Adrenal gland (tissue), 19 donors: ENCODE results near the gene KCNK5. TPM values are rescaled to one million over a fixed set of nuclear protein-coding genes. Genes with fewer than 3 reads are reported as not detected.

Experiments
- DNase-seq, 7 donors: peaks; one replicate each; pipeline ENCODE4 v3.0.0-alpha.2; 2019 to 2020
- H3K27ac ChIP-seq, 5 donors: fragments of 200-600 bp; sonication (generic) in 4 of 5; 1 replicate in 3 of 5; 2 replicates in 2 of 5; pipeline versions ENCODE4 v1.5.1 to v1.8.0; 2016 to 2020; ENCODE audit warnings: mild to moderate bottlenecking in 1 of 5
- H3K27me3 ChIP-seq: fragments of 200-600 bp; 2 replicates; pipeline ENCODE4 v1.8.0; 2021
- H3K36me3 ChIP-seq, 2 donors: fragments of 200-600 bp; replicated peaks in 1 of 2; 1 replicate in 1 of 2; 2 replicates in 1 of 2; pipeline versions ENCODE4 v1.5.1 to v1.8.0; 2018 to 2022
- H3K4me1 ChIP-seq, 2 donors: fragments of 200-600 bp; replicated peaks in 1 of 2; 1 replicate in 1 of 2; 2 replicates in 1 of 2; pipeline versions ENCODE4 v1.5.1 to v1.8.0; 2018 to 2021
- H3K4me3 ChIP-seq, 4 donors: fragments of 200-600 bp; sonication (generic) in 3 of 4; one replicate each; pipeline ENCODE4 v1.5.1; 2016 to 2018
- H3K9me3 ChIP-seq, 3 donors: fragments of 200-600 bp; sonication (generic) in 1 of 3; replicated peaks in 1 of 3; 1 replicate in 2 of 3; 2 replicates in 1 of 3; pipeline versions ENCODE4 v1.5.1 to v1.8.0; 2016 to 2021
- POLR2A ChIP-seq, 2 donors: fragments of 450-650 bp; IDR thresholded peaks; one replicate each; pipeline ENCODE4 v1.6.1; 2017; ENCODE audit warnings: antibody characterized with exemption in 2 of 2, mild to moderate bottlenecking in 2 of 2, moderate library complexity in 1 of 2
- WGBS, 4 donors: extraction: QIAGEN DNeasy Blood & Tissue Kit in 2 of 4; methylation state at CpG; one replicate each; pipeline versions ENCODE4 v1.1.5 to v1.1.7; 2013 to 2017; 5-methylcytosine and 5-hydroxymethylcytosine counted together
- intact Hi-C, 2 donors: fragments of 100-400 bp; cut with DNase I; formaldehyde crosslinking; loops; one replicate each; pipeline versions ENCODE4 v1.14.1 to v1.15.0; 2022 to 2023
- long read RNA-seq, 10 donors: library from polyadenylated mRNA in 3 of 10; unstranded in 2 of 10; stranded (forward) in 1 of 10; transcript quantifications; one replicate each; pipeline ENCODE4 v2.0.0 and lab custom pipeline, GENCODE V29; 2021 to 2026
- polyA plus RNA-seq, 3 donors: library from polyadenylated mRNA; stranded (reverse); fragments of 200-250 nt in 2 of 3; fragments of 350-450 nt in 1 of 3; fragmentation: Illumina TruSeq in 1 of 3; extraction: RNeasy Lipid Tissue Mini Kit (QIAGEN cat#74804) in 1 of 3; gene quantifications; one replicate each; pipeline ENCODE4 v1.2.3, GENCODE V29; 2013 to 2014
- total RNA-seq, 9 donors: library from RNA; depleted of rRNA in 4 of 9; stranded (reverse); fragments of >200 nt in 4 of 9; fragments of 120-200 nt in 1 of 9; fragmentation: NEBNext Ultra II Directional in 1 of 9; extraction: Animal tissue kit (Norgen Biotek cat#: 25700) in 1 of 9; gene quantifications; one replicate each; pipeline versions ENCODE4 v1.1.0 to v1.2.4, GENCODE V29; 2013 to 2023
- TF ChIP-seq, protein P1 (sequence below), 6 experiments: fragments of 450-650 bp in 4 of 6; fragments of 200-600 bp in 2 of 6; sonication (generic) in 1 of 6; IDR thresholded peaks; 1 replicate in 5 of 6; 2 replicates in 1 of 6; pipeline versions ENCODE4 v1.5.1 to v1.8.0; 2016 to 2021; ENCODE audit warnings: antibody characterized with exemption in 6 of 6, mild to moderate bottlenecking in 2 of 6, moderate library complexity in 1 of 6
- donor health status: healthy with polysubstance abuse.
- donor health status: Bipolar disorder and iron deficiency.
- donor health status: DM: yes; HTN: yes; CAD: no.
- donor health status: DM: no; HTN: no; CAD: no.
- donor health status: DM: no; HTN: no; CAD: no.
- donor health status: DM: yes; HTN: yes; CAD: no.

The KCNK5 gene, protein sequence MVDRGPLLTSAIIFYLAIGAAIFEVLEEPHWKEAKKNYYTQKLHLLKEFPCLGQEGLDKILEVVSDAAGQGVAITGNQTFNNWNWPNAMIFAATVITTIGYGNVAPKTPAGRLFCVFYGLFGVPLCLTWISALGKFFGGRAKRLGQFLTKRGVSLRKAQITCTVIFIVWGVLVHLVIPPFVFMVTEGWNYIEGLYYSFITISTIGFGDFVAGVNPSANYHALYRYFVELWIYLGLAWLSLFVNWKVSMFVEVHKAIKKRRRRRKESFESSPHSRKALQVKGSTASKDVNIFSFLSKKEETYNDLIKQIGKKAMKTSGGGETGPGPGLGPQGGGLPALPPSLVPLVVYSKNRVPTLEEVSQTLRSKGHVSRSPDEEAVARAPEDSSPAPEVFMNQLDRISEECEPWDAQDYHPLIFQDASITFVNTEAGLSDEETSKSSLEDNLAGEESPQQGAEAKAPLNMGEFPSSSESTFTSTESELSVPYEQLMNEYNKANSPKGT
- total RNA-seq (10 to 100 TPM in 2 of 9 donors, 1 to 10 TPM in 3, under 1 TPM in 4; 0.48 to 57.1 (median 1.2) TPM), polyA plus RNA-seq (1 to 10 TPM in 1 of 3 donors, under 1 TPM in 2; 0.26 to 1.2 (median 0.64) TPM)
- long read RNA-seq, donor 1, partial matches to known transcripts: 5 of 8 reads
- long read RNA-seq, donor 1, other reads (novel, unspliced or antisense): 0 of 8 reads
- long read RNA-seq, donor 2, partial matches to known transcripts: 5 of 8 reads
- long read RNA-seq, donor 2, other reads (novel, unspliced or antisense): 0 of 8 reads
- long read RNA-seq, donor 3, partial matches to known transcripts: 5 of 9 reads
- long read RNA-seq, donor 3, other reads (novel, unspliced or antisense): 0 of 9 reads
- long read RNA-seq, donor 4, partial matches to known transcripts: 0 of 1 reads
- long read RNA-seq, donor 4, other reads (novel, unspliced or antisense): 1 of 1 reads
- long read RNA-seq, donor 5, partial matches to known transcripts: 0 of 3 reads
- long read RNA-seq, donor 5, other reads (novel, unspliced or antisense): 1 of 3 reads
- long read RNA-seq, donor 6, partial matches to known transcripts: 0 of 1 reads
- long read RNA-seq, donor 6, other reads (novel, unspliced or antisense): 1 of 1 reads
- long read RNA-seq, donor 7: 0 reads
- long read RNA-seq, donor 8, transcript KCNK5-201 (5 exons, 3,756 nt): major isoform, 12 of 34 reads
- long read RNA-seq, donor 8, partial matches to known transcripts: 22 of 34 reads
- long read RNA-seq, donor 8, other reads (novel, unspliced or antisense): 0 of 34 reads
- long read RNA-seq, donor 9: 0 reads
- long read RNA-seq, donor 10, partial matches to known transcripts: 0 of 1 reads
- long read RNA-seq, donor 10, other reads (novel, unspliced or antisense): 0 of 1 reads

DNA sequence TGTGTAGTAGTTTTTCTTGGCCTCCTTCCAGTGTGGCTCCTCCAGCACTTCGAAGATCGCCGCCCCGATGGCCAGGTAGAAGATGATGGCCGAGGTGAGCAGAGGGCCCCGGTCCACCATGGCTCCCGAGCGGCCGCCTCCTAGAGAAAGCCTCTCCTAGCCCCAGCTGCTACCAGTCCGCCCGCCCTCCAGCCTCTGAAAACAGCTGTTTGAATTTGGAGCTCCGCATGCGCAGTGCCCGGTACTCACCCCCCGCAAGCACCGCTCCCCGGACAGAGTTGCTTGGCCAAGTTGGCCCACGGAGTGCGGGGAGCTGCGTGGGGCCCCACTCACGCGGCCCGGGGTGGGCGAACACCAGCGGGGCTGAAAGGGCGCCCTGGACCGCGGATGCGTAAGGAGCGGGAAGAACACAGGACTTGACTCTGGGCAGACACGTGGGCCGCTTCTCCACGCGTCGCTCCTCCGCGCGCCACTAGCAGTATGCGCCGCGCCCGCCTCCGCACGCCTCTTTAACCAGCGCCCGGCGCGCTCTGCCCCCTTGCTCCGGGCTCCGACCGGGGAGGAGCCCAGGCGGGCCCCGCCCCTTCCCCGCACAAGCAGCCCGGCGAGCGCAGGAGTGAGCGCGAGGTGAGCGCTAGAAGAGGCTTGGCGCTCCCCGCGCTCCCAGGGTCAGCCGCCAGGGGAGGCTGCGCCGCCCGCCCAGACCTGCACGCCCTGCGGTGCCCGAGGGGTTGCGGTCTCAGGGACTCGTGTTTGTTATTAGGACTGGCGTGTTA, at the start of gene KCNK5:
Gene KCNK5 (minus strand): TSS at position 484 of the 776 bp plus-strand sequence. CDS start 364 bp downstream, at position 120.
- H3K4me1 ChIP-seq: peaks cover 14 to 17% of the 10 kb centered on the region in 2 donors
- intact Hi-C loops: no loop called here

DNA sequence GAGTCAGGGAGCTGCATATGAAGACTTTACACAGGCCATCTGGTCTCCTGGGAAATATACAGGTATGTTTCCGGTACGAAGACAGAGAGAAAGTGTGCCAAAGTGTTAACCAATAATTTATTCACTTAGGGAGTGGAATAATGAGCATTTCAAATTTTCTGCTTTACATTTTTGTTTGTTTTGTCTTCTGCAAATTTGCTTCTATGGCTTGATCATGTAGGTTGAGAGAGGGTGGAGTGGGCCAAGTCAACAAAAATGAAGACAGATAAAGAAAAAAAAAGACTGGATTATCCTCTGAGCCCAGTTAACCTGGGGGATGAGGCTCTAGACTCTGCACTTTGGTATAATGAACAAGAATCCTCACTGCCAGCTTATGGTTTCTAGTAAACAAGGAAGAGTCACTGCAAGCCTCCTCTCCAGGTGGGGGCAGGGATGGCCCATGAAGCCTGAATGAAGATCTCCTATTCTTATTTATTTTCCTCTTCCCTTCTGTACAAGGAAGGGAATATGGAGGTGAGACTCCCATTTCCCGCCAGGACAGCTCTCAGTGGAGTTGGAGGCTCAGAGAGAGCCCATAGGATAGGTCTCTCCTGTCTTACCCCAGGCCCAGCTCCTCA, 47.2 kb upstream of the KCNK5 start:
- TF ChIP-seq POLR2A (IDR thresholded peaks at IDR 0.05): no peak
- TF ChIP-seq, protein P1, sequence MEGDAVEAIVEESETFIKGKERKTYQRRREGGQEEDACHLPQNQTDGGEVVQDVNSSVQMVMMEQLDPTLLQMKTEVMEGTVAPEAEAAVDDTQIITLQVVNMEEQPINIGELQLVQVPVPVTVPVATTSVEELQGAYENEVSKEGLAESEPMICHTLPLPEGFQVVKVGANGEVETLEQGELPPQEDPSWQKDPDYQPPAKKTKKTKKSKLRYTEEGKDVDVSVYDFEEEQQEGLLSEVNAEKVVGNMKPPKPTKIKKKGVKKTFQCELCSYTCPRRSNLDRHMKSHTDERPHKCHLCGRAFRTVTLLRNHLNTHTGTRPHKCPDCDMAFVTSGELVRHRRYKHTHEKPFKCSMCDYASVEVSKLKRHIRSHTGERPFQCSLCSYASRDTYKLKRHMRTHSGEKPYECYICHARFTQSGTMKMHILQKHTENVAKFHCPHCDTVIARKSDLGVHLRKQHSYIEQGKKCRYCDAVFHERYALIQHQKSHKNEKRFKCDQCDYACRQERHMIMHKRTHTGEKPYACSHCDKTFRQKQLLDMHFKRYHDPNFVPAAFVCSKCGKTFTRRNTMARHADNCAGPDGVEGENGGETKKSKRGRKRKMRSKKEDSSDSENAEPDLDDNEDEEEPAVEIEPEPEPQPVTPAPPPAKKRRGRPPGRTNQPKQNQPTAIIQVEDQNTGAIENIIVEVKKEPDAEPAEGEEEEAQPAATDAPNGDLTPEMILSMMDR (IDR thresholded peaks at IDR 0.05): no peak
- H3K27ac ChIP-seq: no peak overlapping the region
- intact Hi-C loops: no loop called here
- H3K9me3 ChIP-seq: no peaks in the 10 kb centered on the region
- H3K4me3 ChIP-seq: no peak overlapping the region
- H3K36me3 ChIP-seq: no peaks in the 10 kb centered on the region
- no peaks in the 10 kb centered on the region for H3K27me3 ChIP-seq
- peaks cover 2 to 4% of the 10 kb centered on the region in 2 donors for H3K4me1 ChIP-seq
- no peak for DNase-seq
- WGBS, 4 donors: 90 to 98% (median 94%) methylated on average over 3 of the region's 3 CpGs

More for the DNA sequence above, at the start of gene KCNK5:
- Histone ChIP-seq H3K27me3 (peaks cover 9% of the 10 kb centered on the region), H3K9me3 (no peaks in the 10 kb centered on the region), H3K36me3 (no peaks in the 10 kb centered on the region), H3K27ac (peak within 1 kb of the TSS in 1 of 5 donors; percentile 57), H3K4me3 (peak within 1 kb of the TSS in 2 of 4 donors; percentile 11 to 67)
- WGBS, 4 donors: 1 to 6% (median 1%) methylated on average over 37 to 73 of the region's 73 CpGs
- TF ChIP-seq POLR2A (IDR thresholded peaks at IDR 0.05): peak in 1 of 2 donors; percentile 42
- TF ChIP-seq, protein P1 (IDR thresholded peaks at IDR 0.05): peak; percentile 38 to 73 (median 66)
- DNase-seq: peak; percentile 73 to 91 (median 79)

DNA sequence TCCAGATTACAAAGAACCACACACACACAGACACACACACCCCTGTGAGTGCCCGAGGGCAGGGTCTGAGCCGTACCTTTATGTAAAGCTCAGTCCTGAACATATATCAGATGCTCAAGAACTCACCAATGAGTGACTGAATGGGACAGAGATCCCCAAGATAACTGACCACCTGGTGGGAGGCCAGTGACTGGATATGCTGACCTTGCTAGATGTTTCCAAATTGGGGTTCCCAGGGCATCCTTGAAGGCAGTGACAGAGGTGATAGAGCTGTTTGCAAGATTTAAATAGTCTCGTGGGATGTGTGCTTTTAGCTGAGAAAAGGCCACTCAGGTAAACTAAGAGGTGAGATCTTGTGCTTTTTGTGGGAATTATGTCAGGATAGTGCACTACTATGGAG, 45.6 kb upstream of the KCNK5 start:
- no peak for DNase-seq
- 71 to 91% (median 81%) methylated on average over 3 of the region's 3 CpGs for WGBS, 4 donors
- intact Hi-C loops: no loop called here
- Histone ChIP-seq H3K4me3 (no peak overlapping the region), H3K9me3 (no peaks in the 10 kb centered on the region), H3K36me3 (no peaks in the 10 kb centered on the region), H3K4me1 (no peaks in the 10 kb centered on the region), H3K27ac (no peak overlapping the region), H3K27me3 (no peaks in the 10 kb centered on the region)
- TF ChIP-seq, protein P1 (IDR thresholded peaks at IDR 0.05): no peak
- TF ChIP-seq POLR2A (IDR thresholded peaks at IDR 0.05): no peak
